ENCODE measurements around the gene SLC38A2.

Gene SLC38A2

DNA sequence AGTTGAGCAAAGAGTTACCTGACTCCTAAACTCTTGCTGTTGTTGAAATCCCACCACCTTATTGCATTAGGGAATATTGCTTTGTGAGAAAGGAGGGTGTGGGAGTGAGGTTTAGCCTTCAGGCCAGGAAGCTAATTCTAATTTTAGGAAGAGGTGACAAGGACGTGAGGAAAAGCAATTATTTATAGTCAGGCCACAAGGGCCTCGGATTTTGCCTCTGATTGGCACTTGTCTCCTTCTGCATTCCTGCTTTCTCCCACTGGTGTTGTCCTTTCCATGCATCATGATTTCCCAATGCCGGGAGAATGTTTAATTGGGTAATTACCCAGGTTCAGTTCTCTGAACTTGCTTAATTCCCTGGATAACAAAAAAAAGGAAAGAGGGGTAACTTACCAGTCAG lies 37.9 kb upstream of the SLC38A2 start:
- H3K9me3 ChIP-seq (ENCODE audit: control extremely low read depth in 1 of 5, control insufficient read depth in 4 of 5, insufficient read depth in 2 of 5, low read depth in 1 of 5, low read length in 4 of 5), result no peaks in the 10 kb centered on the region
- peaks cover 0 to 2% (median 0%) of the 10 kb centered on the region in 4 experiments for H3K4me1 ChIP-seq (ENCODE audit: control extremely low read depth in 1 of 4, control insufficient read depth in 4 of 4, insufficient read depth in 4 of 4, low read length in 3 of 4)
- ChIA-PET POLR2A (no interaction called here), CTCF (interaction anchor here (0.6 kb wide), 1 partner anchor 665 kb away, joined by 3 read pairs; no protein-coding TSS in a partner anchor)
- H3K4me3 ChIP-seq (ENCODE audit: control insufficient read depth in 1 of 7, extremely low read depth in 1 of 7, insufficient read depth in 4 of 7, low read depth in 2 of 7, low read length in 6 of 7), result no peak overlapping the region
- no peaks in the 10 kb centered on the region for H3K27me3 ChIP-seq (replicated peaks in 2 of 5; ENCODE audit: control insufficient read depth in 4 of 5, insufficient read depth in 5 of 5, low read length in 4 of 5)
- H3K27ac ChIP-seq (ENCODE audit: insufficient read depth in 1 of 2, low read depth in 1 of 2, low read length in 2 of 2, poor library complexity in 1 of 2, severe bottlenecking in 2 of 2), result no peak overlapping the region
- peaks cover 0 to under 1% (median 0%) of the 10 kb centered on the region in 4 experiments for H3K36me3 ChIP-seq (ENCODE audit: control insufficient read depth in 4 of 4, insufficient read depth in 4 of 4, low read length in 3 of 4)
- no peak for DNase-seq
- WGBS (ENCODE audit: insufficient coverage), result 93% methylated on average over 3 of the region's 3 CpGs

- CTCF ChIA-PET, result interaction anchor here (0.6 kb wide), 1 partner anchor 664 kb away, joined by 3 read pairs; no protein-coding TSS in a partner anchor
- no peaks in the 10 kb centered on the region for H3K9me3 ChIP-seq (ENCODE audit: control extremely low read depth in 1 of 5, control insufficient read depth in 4 of 5, insufficient read depth in 2 of 5, low read depth in 1 of 5, low read length in 4 of 5)
- no CpG with 5 or more reads among the region's 1 CpG for WGBS (ENCODE audit: insufficient coverage)
- H3K4me3 ChIP-seq (ENCODE audit: control insufficient read depth in 1 of 7, extremely low read depth in 1 of 7, insufficient read depth in 4 of 7, low read depth in 2 of 7, low read length in 6 of 7), result no peak overlapping the region
- DNase-seq, result no peak
- POLR2A ChIA-PET, result no interaction called here
- H3K27ac ChIP-seq (ENCODE audit: insufficient read depth in 1 of 2, low read depth in 1 of 2, low read length in 2 of 2, poor library complexity in 1 of 2, severe bottlenecking in 2 of 2), result no peak overlapping the region
- no peaks in the 10 kb centered on the region for H3K36me3 ChIP-seq (ENCODE audit: control insufficient read depth in 4 of 4, insufficient read depth in 4 of 4, low read length in 3 of 4)
- peaks cover 0 to 2% (median 0%) of the 10 kb centered on the region in 4 experiments for H3K4me1 ChIP-seq (ENCODE audit: control extremely low read depth in 1 of 4, control insufficient read depth in 4 of 4, insufficient read depth in 4 of 4, low read length in 3 of 4)
- no peaks in the 10 kb centered on the region for H3K27me3 ChIP-seq (replicated peaks in 2 of 5; ENCODE audit: control insufficient read depth in 4 of 5, insufficient read depth in 5 of 5, low read length in 4 of 5)
Measured at GRCh38 chr12:46409974-46410373, 37.4 kb upstream of the SLC38A2 start.

- no CpG with 5 or more reads among the region's 3 CpGs for WGBS (ENCODE audit: insufficient coverage)
- no peak for DNase-seq
- Histone ChIP-seq H3K9me3 (ENCODE audit: control extremely low read depth in 1 of 5, control insufficient read depth in 4 of 5, insufficient read depth in 2 of 5, low read depth in 1 of 5, low read length in 4 of 5) (no peaks in the 10 kb centered on the region), H3K36me3 (ENCODE audit: control insufficient read depth in 4 of 4, insufficient read depth in 4 of 4, low read length in 3 of 4) (no peaks in the 10 kb centered on the region), H3K27ac (ENCODE audit: insufficient read depth in 1 of 2, low read depth in 1 of 2, low read length in 2 of 2, poor library complexity in 1 of 2, severe bottlenecking in 2 of 2) (no peak overlapping the region), H3K27me3 (replicated peaks in 2 of 5; ENCODE audit: control insufficient read depth in 4 of 5, insufficient read depth in 5 of 5, low read length in 4 of 5) (no peaks in the 10 kb centered on the region), H3K4me3 (ENCODE audit: control insufficient read depth in 1 of 7, extremely low read depth in 1 of 7, insufficient read depth in 4 of 7, low read depth in 2 of 7, low read length in 6 of 7) (no peak overlapping the region), H3K4me1 (ENCODE audit: control extremely low read depth in 1 of 4, control insufficient read depth in 4 of 4, insufficient read depth in 4 of 4, low read length in 3 of 4) (peaks cover 0 to 5% (median 2%) of the 10 kb centered on the region in 4 experiments)
- ChIA-PET CTCF (no interaction called here), POLR2A (no interaction called here)
Measured at GRCh38 chr12:46409342-46409741, 36.8 kb upstream of the SLC38A2 start.

DNA sequence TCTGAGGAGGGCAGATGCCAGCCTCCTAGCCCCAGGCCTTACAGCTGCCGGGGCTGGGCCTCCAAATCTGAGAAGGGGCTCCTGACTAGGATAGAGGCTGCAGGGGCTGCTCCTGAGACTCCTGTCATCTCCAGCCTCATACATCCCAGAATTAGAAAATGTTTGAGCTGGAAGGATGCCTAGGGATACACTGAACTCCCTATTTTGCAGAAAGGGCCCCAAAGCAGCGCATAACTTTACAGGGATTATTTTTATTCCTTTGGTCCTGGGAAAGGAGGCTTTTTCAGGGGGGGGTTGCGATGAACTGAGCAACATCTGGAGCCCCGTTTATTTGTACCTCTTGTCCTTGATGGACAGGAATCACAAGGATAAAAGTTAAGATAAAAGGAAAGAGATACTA lies 35.9 kb upstream of the SLC38A2 start:
- Histone ChIP-seq H3K4me1 (ENCODE audit: control extremely low read depth in 1 of 4, control insufficient read depth in 4 of 4, insufficient read depth in 4 of 4, low read length in 3 of 4) (peaks cover 2 to 8% (median 5%) of the 10 kb centered on the region in 4 experiments), H3K36me3 (ENCODE audit: control insufficient read depth in 4 of 4, insufficient read depth in 4 of 4, low read length in 3 of 4) (no peaks in the 10 kb centered on the region), H3K9me3 (ENCODE audit: control extremely low read depth in 1 of 5, control insufficient read depth in 4 of 5, insufficient read depth in 2 of 5, low read depth in 1 of 5, low read length in 4 of 5) (no peaks in the 10 kb centered on the region), H3K27me3 (replicated peaks in 2 of 5; ENCODE audit: control insufficient read depth in 4 of 5, insufficient read depth in 5 of 5, low read length in 4 of 5) (no peaks in the 10 kb centered on the region), H3K27ac (ENCODE audit: insufficient read depth in 1 of 2, low read depth in 1 of 2, low read length in 2 of 2, poor library complexity in 1 of 2, severe bottlenecking in 2 of 2) (no peak overlapping the region), H3K4me3 (ENCODE audit: control insufficient read depth in 1 of 7, extremely low read depth in 1 of 7, insufficient read depth in 4 of 7, low read depth in 2 of 7, low read length in 6 of 7) (no peak overlapping the region)
- 98% methylated on average over 4 of the region's 4 CpGs for WGBS (ENCODE audit: insufficient coverage)
- POLR2A ChIA-PET, result no interaction called here
- DNase-seq, result no peak
- CTCF ChIA-PET, result no interaction called here

GRCh38 chr12:46407361-46407760 lies 34.8 kb upstream of the SLC38A2 start:
- no peak overlapping the region for H3K27ac ChIP-seq (ENCODE audit: insufficient read depth in 1 of 2, low read depth in 1 of 2, low read length in 2 of 2, poor library complexity in 1 of 2, severe bottlenecking in 2 of 2)
- POLR2A ChIA-PET, result interaction anchor here (0.6 kb wide), 1 partner anchor 424 kb away, joined by 3 read pairs; no protein-coding TSS in a partner anchor
- peaks cover 2 to 14% (median 10%) of the 10 kb centered on the region in 4 experiments for H3K4me1 ChIP-seq (ENCODE audit: control extremely low read depth in 1 of 4, control insufficient read depth in 4 of 4, insufficient read depth in 4 of 4, low read length in 3 of 4)
- no peaks in the 10 kb centered on the region for H3K9me3 ChIP-seq (ENCODE audit: control extremely low read depth in 1 of 5, control insufficient read depth in 4 of 5, insufficient read depth in 2 of 5, low read depth in 1 of 5, low read length in 4 of 5)
- WGBS (ENCODE audit: insufficient coverage), result no CpG with 5 or more reads among the region's 2 CpGs
- no peak overlapping the region for H3K4me3 ChIP-seq (ENCODE audit: control insufficient read depth in 1 of 7, extremely low read depth in 1 of 7, insufficient read depth in 4 of 7, low read depth in 2 of 7, low read length in 6 of 7)
- no peak for DNase-seq
- CTCF ChIA-PET, result no interaction called here
- no peaks in the 10 kb centered on the region for H3K36me3 ChIP-seq (ENCODE audit: control insufficient read depth in 4 of 4, insufficient read depth in 4 of 4, low read length in 3 of 4)
- no peaks in the 10 kb centered on the region for H3K27me3 ChIP-seq (replicated peaks in 2 of 5; ENCODE audit: control insufficient read depth in 4 of 5, insufficient read depth in 5 of 5, low read length in 4 of 5)

- Histone ChIP-seq H3K4me3 (ENCODE audit: control insufficient read depth in 1 of 7, extremely low read depth in 1 of 7, insufficient read depth in 4 of 7, low read depth in 2 of 7, low read length in 6 of 7) (no peak overlapping the region), H3K27me3 (replicated peaks in 2 of 5; ENCODE audit: control insufficient read depth in 4 of 5, insufficient read depth in 5 of 5, low read length in 4 of 5) (no peaks in the 10 kb centered on the region), H3K9me3 (ENCODE audit: control extremely low read depth in 1 of 5, control insufficient read depth in 4 of 5, insufficient read depth in 2 of 5, low read depth in 1 of 5, low read length in 4 of 5) (no peaks in the 10 kb centered on the region), H3K4me1 (ENCODE audit: control extremely low read depth in 1 of 4, control insufficient read depth in 4 of 4, insufficient read depth in 4 of 4, low read length in 3 of 4) (peaks cover 2 to 16% (median 11%) of the 10 kb centered on the region in 4 experiments), H3K36me3 (ENCODE audit: control insufficient read depth in 4 of 4, insufficient read depth in 4 of 4, low read length in 3 of 4) (no peaks in the 10 kb centered on the region), H3K27ac (ENCODE audit: insufficient read depth in 1 of 2, low read depth in 1 of 2, low read length in 2 of 2, poor library complexity in 1 of 2, severe bottlenecking in 2 of 2) (no peak overlapping the region)
- DNase-seq, result no peak
- no CpG with 5 or more reads among the region's 1 CpG for WGBS (ENCODE audit: insufficient coverage)
- ChIA-PET POLR2A (interaction anchor here (0.6 kb wide), 1 partner anchor 423 kb away, joined by 3 read pairs; no protein-coding TSS in a partner anchor), CTCF (no interaction called here)
Measured at GRCh38 chr12:46406352-46407027, 33.9 kb upstream of the SLC38A2 start.

DNA sequence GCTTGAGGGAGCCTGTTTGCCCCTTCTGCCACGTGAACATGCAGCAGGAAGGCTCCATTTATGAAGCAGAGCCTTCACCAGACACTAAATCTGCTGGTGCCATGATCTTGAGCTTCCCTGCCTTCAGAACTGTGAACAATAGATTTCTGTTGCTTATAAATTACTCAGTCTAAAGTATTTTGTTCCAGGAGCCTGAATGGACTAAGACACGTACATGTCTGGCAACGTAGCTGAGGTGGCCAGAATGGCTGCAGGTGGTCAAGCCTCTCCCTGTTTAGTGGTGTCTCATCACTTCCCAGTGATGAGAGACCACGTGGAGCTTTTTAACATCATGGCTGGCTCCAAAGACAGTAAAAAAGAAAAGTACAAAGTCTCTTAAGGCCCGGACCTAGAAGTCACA lies 32.2 kb upstream of the SLC38A2 start:
- Histone ChIP-seq H3K27ac (ENCODE audit: insufficient read depth in 1 of 2, low read depth in 1 of 2, low read length in 2 of 2, poor library complexity in 1 of 2, severe bottlenecking in 2 of 2) (no peak overlapping the region), H3K36me3 (ENCODE audit: control insufficient read depth in 4 of 4, insufficient read depth in 4 of 4, low read length in 3 of 4) (no peaks in the 10 kb centered on the region), H3K4me1 (ENCODE audit: control extremely low read depth in 1 of 4, control insufficient read depth in 4 of 4, insufficient read depth in 4 of 4, low read length in 3 of 4) (peaks cover 2 to 16% (median 11%) of the 10 kb centered on the region in 4 experiments), H3K27me3 (replicated peaks in 2 of 5; ENCODE audit: control insufficient read depth in 4 of 5, insufficient read depth in 5 of 5, low read length in 4 of 5) (no peaks in the 10 kb centered on the region), H3K4me3 (ENCODE audit: control insufficient read depth in 1 of 7, extremely low read depth in 1 of 7, insufficient read depth in 4 of 7, low read depth in 2 of 7, low read length in 6 of 7) (no peak overlapping the region), H3K9me3 (ENCODE audit: control extremely low read depth in 1 of 5, control insufficient read depth in 4 of 5, insufficient read depth in 2 of 5, low read depth in 1 of 5, low read length in 4 of 5) (no peaks in the 10 kb centered on the region)
- DNase-seq, result no peak
- CTCF ChIA-PET, result interaction anchor here (1.0 kb wide), 1 partner anchor 20 kb away, joined by 3 read pairs; no protein-coding TSS in a partner anchor
- POLR2A ChIA-PET, result no interaction called here
- WGBS (ENCODE audit: insufficient coverage), result 95% methylated on average over 5 of the region's 5 CpGs

All from common myeloid progenitor, CD34-positive (primary cell).